Activated CD8-positive, alpha-beta T cell treated with anti-CD3 and anti-CD28 coated beads for 36 hours (primary cell): ENCODE measurements around the gene INPP5F. TPM values are rescaled to one million over a fixed set of nuclear protein-coding genes. Genes with fewer than 3 reads are reported as not detected.

Experiments
- ATAC-seq: fragments of 200-7000 bp; cut with Tn5 transposase; one replicate; pipeline ENCODE4 v1.10.0; 2021; ENCODE audit warnings: mild to moderate bottlenecking, moderate library complexity
- CTCF ChIA-PET: fragments of 350-600 bp; sonication (Branson Sonifier 250); formaldehyde crosslinking; loops from one replicate; lab custom pipeline; 2021; ENCODE audit warnings: antibody characterized with exemption; lab: Charles Lee
- POLR2A ChIA-PET: fragments of 350-600 bp; sonication (Branson Sonifier 250); formaldehyde crosslinking; loops from one replicate; lab custom pipeline; 2021; ENCODE audit warnings: antibody characterized with exemption; lab: Charles Lee
- DNase-seq: peaks from one replicate; pipeline ENCODE4 v3.0.0-alpha.2; 2020
- H3K27ac Mint-ChIP-seq: one replicate; pipeline ENCODE4 v1.8.0; 2021; ENCODE audit warnings: mild to moderate bottlenecking, mixed read lengths
- H3K27me3 Mint-ChIP-seq: one replicate; pipeline ENCODE4 v1.8.0; 2021; ENCODE audit warnings: mixed read lengths
- H3K36me3 Mint-ChIP-seq: one replicate; pipeline ENCODE4 v1.8.0; 2021; ENCODE audit warnings: low read depth, mixed read lengths
- H3K4me1 Mint-ChIP-seq: one replicate; pipeline ENCODE4 v1.8.0; 2021; ENCODE audit warnings: low read depth, mixed read lengths
- H3K4me3 Mint-ChIP-seq: one replicate; pipeline ENCODE4 v1.8.0; 2021; ENCODE audit warnings: mild to moderate bottlenecking, moderate library complexity, mixed read lengths
- H3K9me3 Mint-ChIP-seq: one replicate; pipeline ENCODE4 v1.8.0; 2021; ENCODE audit warnings: mixed read lengths
- intact Hi-C: fragments of 100-400 bp; cut with micrococcal nuclease; formaldehyde crosslinking; loops from one replicate; pipeline ENCODE4 v1.10.0; 2022
- total RNA-seq, 2 experiments: library from RNA; stranded (reverse); gene quantifications; one replicate each; pipeline ENCODE4 v1.2.3, GENCODE V29; 2021
- TF ChIP-seq, protein P1 (sequence below): fragments of 200-600 bp; IDR thresholded peaks from one replicate; pipeline ENCODE4 v1.8.0; 2022; ENCODE audit warnings: antibody characterized with exemption, mild to moderate bottlenecking

The INPP5F gene
- total RNA-seq, 2 experiments from 2014 or later = 10.7 TPM

GRCh38 chr10:119694608-119695007 is 31.2 kb upstream of the INPP5F start:
- TF ChIP-seq, protein P1, sequence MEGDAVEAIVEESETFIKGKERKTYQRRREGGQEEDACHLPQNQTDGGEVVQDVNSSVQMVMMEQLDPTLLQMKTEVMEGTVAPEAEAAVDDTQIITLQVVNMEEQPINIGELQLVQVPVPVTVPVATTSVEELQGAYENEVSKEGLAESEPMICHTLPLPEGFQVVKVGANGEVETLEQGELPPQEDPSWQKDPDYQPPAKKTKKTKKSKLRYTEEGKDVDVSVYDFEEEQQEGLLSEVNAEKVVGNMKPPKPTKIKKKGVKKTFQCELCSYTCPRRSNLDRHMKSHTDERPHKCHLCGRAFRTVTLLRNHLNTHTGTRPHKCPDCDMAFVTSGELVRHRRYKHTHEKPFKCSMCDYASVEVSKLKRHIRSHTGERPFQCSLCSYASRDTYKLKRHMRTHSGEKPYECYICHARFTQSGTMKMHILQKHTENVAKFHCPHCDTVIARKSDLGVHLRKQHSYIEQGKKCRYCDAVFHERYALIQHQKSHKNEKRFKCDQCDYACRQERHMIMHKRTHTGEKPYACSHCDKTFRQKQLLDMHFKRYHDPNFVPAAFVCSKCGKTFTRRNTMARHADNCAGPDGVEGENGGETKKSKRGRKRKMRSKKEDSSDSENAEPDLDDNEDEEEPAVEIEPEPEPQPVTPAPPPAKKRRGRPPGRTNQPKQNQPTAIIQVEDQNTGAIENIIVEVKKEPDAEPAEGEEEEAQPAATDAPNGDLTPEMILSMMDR = no peak
- no peak overlapping the region for H3K27ac Mint-ChIP-seq
- H3K9me3 Mint-ChIP-seq = no peaks in the 10 kb centered on the region
- ChIA-PET CTCF (interaction anchor here (0.8 to 4.1 kb wide), 5 partner anchors 8 to 165 kb away, joined by 3 to 17 read pairs (median 11); no protein-coding TSS in a partner anchor), POLR2A (no interaction called here)
- H3K4me1 Mint-ChIP-seq = peaks cover 7% of the 10 kb centered on the region
- DNase-seq (no peak), ATAC-seq (no peak)
- H3K4me3 Mint-ChIP-seq = no peak overlapping the region
- H3K27me3 Mint-ChIP-seq = peaks cover 4% of the 10 kb centered on the region
- no peaks in the 10 kb centered on the region for H3K36me3 Mint-ChIP-seq
- intact Hi-C loops = no loop called here

GRCh38 chr10:119700321-119700954 is 25.4 kb upstream of the INPP5F start:
- DNase-seq = no peak
- H3K4me1 Mint-ChIP-seq = peaks cover 42% of the 10 kb centered on the region
- intact Hi-C loops = no loop called here
- peaks cover 3% of the 10 kb centered on the region for H3K27me3 Mint-ChIP-seq
- TF ChIP-seq, protein P1 = no peak
- H3K9me3 Mint-ChIP-seq = peaks cover 16% of the 10 kb centered on the region
- no peak for ATAC-seq
- peaks cover 19% of the 10 kb centered on the region for H3K36me3 Mint-ChIP-seq
- CTCF ChIA-PET = interaction anchor here (2.1 to 6.9 kb wide), 2 partner anchors 13 to 51 kb away, joined by 7 to 58 read pairs; no protein-coding TSS in a partner anchor
- no peak overlapping the region for H3K4me3 Mint-ChIP-seq
- H3K27ac Mint-ChIP-seq = peak overlapping the region; percentile 21
- POLR2A ChIA-PET = no interaction called here

DNA sequence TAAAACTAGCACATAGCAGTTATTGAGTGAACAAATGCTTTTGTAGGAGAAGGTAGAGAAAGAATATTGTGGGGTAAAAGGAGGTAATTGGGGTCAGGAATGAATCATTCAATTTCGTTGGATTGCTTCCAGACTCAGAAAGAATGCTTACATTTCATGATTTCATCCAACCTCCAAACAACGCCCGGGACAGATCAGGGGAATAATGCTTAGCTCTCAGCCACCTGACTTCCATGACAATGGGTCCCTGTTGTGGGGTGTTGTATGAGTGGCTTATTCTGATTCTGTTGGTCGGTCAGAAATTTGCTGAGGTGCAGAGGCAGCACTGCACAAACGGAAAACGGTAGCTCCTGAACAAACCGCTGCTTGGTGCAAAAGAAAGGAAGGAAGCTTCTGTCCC is 24.0 kb upstream of the INPP5F start:
- DNase-seq = no peak
- ChIA-PET CTCF (interaction anchor here (1.1 to 6.9 kb wide), 5 partner anchors 15 to 49 kb away, joined by 3 to 58 read pairs (median 4); partner anchors contain the start of gene INPP5F), POLR2A (interaction anchor here (0.9 to 1.2 kb wide), 2 partner anchors 12 to 26 kb away, joined by 3 to 4 read pairs; no protein-coding TSS in a partner anchor)
- H3K9me3 Mint-ChIP-seq = peaks cover 26% of the 10 kb centered on the region
- ATAC-seq = no peak
- intact Hi-C loops = no loop called here
- H3K36me3 Mint-ChIP-seq = peaks cover 29% of the 10 kb centered on the region
- no peak overlapping the region for H3K4me3 Mint-ChIP-seq
- peaks cover 54% of the 10 kb centered on the region for H3K4me1 Mint-ChIP-seq
- TF ChIP-seq, protein P1 = no peak
- no peaks in the 10 kb centered on the region for H3K27me3 Mint-ChIP-seq
- no peak overlapping the region for H3K27ac Mint-ChIP-seq

DNA sequence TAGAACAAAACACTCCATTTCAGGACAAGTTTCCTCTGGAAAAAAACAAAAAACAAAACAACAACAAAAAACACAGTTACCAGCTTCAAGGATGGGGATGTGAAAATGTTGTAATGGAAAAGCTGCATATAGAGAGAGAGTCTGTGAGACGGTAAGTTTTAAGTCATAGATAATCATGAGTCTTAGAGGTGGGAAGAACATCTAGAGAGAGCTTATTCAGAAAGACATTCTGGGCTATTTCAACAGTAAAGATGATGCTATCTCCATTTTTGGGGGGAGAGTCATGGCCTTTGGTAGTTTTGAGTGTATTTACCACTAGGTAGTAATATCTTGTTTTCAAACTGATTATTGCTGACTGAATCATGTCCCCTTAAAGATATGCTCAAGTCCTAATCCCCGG is 23.3 kb upstream of the INPP5F start:
- Mint-ChIP-seq H3K4me1 (peaks cover 62% of the 10 kb centered on the region), H3K27me3 (no peaks in the 10 kb centered on the region), H3K36me3 (peaks cover 36% of the 10 kb centered on the region), H3K9me3 (peaks cover 31% of the 10 kb centered on the region), H3K27ac (peak overlapping the region; percentile 61), H3K4me3 (no peak overlapping the region)
- intact Hi-C loops = no loop called here
- TF ChIP-seq, protein P1 = no peak
- peak; percentile 35 for ATAC-seq
- POLR2A ChIA-PET = interaction anchor here (0.9 to 1.2 kb wide), 2 partner anchors 11 to 26 kb away, joined by 3 to 4 read pairs; no protein-coding TSS in a partner anchor
- CTCF ChIA-PET = interaction anchor here (1.1 to 6.9 kb wide), 5 partner anchors 13 to 36 kb away, joined by 3 to 58 read pairs (median 3); partner anchors contain the start of gene INPP5F
- no peak for DNase-seq
